Measurements from ENCODE around the gene ZDHHC21. TPM values are rescaled to one million over a fixed set of nuclear protein-coding genes. Genes with fewer than 3 reads are reported as not detected.

Gene ZDHHC21
- total RNA-seq, 1 donor from 2014 or later, result 29.4 TPM

GRCh38 chr9:14654932-14655331, 38.3 kb downstream of the ZDHHC21 start:
- H3K27ac Mint-ChIP-seq, result no peak overlapping the region
- POLR2A ChIA-PET, result no interaction called here
- no peak overlapping the region for H3K4me3 Mint-ChIP-seq
- no peaks in the 10 kb centered on the region for H3K27me3 Mint-ChIP-seq
- ATAC-seq (ENCODE audit: low read depth), result no peak
- intact Hi-C loops (cut with micrococcal nuclease), result no loop called here
- no peak for DNase-seq
- no peaks in the 10 kb centered on the region for H3K4me1 Mint-ChIP-seq
- H3K9me3 Mint-ChIP-seq, result peaks cover 16% of the 10 kb centered on the region
- CTCF ChIA-PET, result no interaction called here
- peaks cover 66% of the 10 kb centered on the region for H3K36me3 Mint-ChIP-seq (ENCODE audit: low read depth)
- TF ChIP-seq CTCF (IDR thresholded peaks at IDR 0.05), result no peak

GRCh38 chr9:14653511-14653910, 39.7 kb downstream of the ZDHHC21 start:
- ATAC-seq (ENCODE audit: low read depth) (no peak), DNase-seq (no peak)
- Mint-ChIP-seq H3K9me3 (peaks cover 16% of the 10 kb centered on the region), H3K27ac (no peak overlapping the region), H3K4me1 (no peaks in the 10 kb centered on the region), H3K36me3 (ENCODE audit: low read depth) (peaks cover 58% of the 10 kb centered on the region), H3K27me3 (no peaks in the 10 kb centered on the region), H3K4me3 (no peak overlapping the region)
- TF ChIP-seq CTCF (IDR thresholded peaks at IDR 0.05), result no peak
- intact Hi-C loops (cut with micrococcal nuclease), result no loop called here
- ChIA-PET POLR2A (no interaction called here), CTCF (interaction anchor here (1.2 kb wide), 1 partner anchor 36 kb away, joined by 3 read pairs; no protein-coding TSS in a partner anchor)

GRCh38 chr9:14652729-14653377, 40.4 kb downstream of the ZDHHC21 start:
- POLR2A ChIA-PET, result no interaction called here
- peaks cover 57% of the 10 kb centered on the region for H3K36me3 Mint-ChIP-seq (ENCODE audit: low read depth)
- peaks cover 16% of the 10 kb centered on the region for H3K9me3 Mint-ChIP-seq
- ATAC-seq (ENCODE audit: low read depth), result no peak
- TF ChIP-seq CTCF (IDR thresholded peaks at IDR 0.05), result no peak
- no peak overlapping the region for H3K4me3 Mint-ChIP-seq
- CTCF ChIA-PET, result interaction anchor here (0.9 to 1.2 kb wide), 2 partner anchors 36 to 37 kb away, joined by 3 read pairs; no protein-coding TSS in a partner anchor
- DNase-seq, result no peak
- H3K4me1 Mint-ChIP-seq, result no peaks in the 10 kb centered on the region
- H3K27me3 Mint-ChIP-seq, result no peaks in the 10 kb centered on the region
- H3K27ac Mint-ChIP-seq, result no peak overlapping the region
- intact Hi-C loops (cut with micrococcal nuclease), result no loop called here

- CTCF ChIA-PET, result no interaction called here
These were observed 42.6 kb downstream of the ZDHHC21 start for GRCh38 chr9:14650596-14650995.

GRCh38 chr9:14645648-14646047, 47.6 kb downstream of the ZDHHC21 start:
- Mint-ChIP-seq H3K27me3 (no peaks in the 10 kb centered on the region), H3K4me3 (no peak overlapping the region), H3K36me3 (ENCODE audit: low read depth) (peaks cover 31% of the 10 kb centered on the region), H3K27ac (no peak overlapping the region), H3K4me1 (no peaks in the 10 kb centered on the region), H3K9me3 (no peaks in the 10 kb centered on the region)
- no peak for ATAC-seq (ENCODE audit: low read depth)
- DNase-seq, result no peak
- TF ChIP-seq CTCF (IDR thresholded peaks at IDR 0.05), result no peak
- POLR2A ChIA-PET, result no interaction called here
- intact Hi-C loops (cut with micrococcal nuclease), result no loop called here
- CTCF ChIA-PET, result no interaction called here

More at GRCh38 chr9:14650596-14650995, 42.6 kb downstream of the ZDHHC21 start:
- H3K4me1 Mint-ChIP-seq, result no peaks in the 10 kb centered on the region
- ATAC-seq (ENCODE audit: low read depth) (no peak), DNase-seq (no peak)
- H3K9me3 Mint-ChIP-seq, result peaks cover 9% of the 10 kb centered on the region
- POLR2A ChIA-PET, result no interaction called here
- peaks cover 44% of the 10 kb centered on the region for H3K36me3 Mint-ChIP-seq (ENCODE audit: low read depth)
- intact Hi-C loops (cut with micrococcal nuclease), result no loop called here
- TF ChIP-seq CTCF (IDR thresholded peaks at IDR 0.05), result no peak
- H3K4me3 Mint-ChIP-seq, result no peak overlapping the region
- no peaks in the 10 kb centered on the region for H3K27me3 Mint-ChIP-seq
- H3K27ac Mint-ChIP-seq, result no peak overlapping the region

Measured in activated B cell treated with CpG ODN at 0.5 μM for 24 hours (primary cell).